Activated naive CD8-positive, alpha-beta T cell treated with anti-CD3 and anti-CD28 coated beads, Interleukin-2, amount 10 ng/mL, durations not matched to agents 7 days and 5 days (primary cell): Measurements from ENCODE around the gene CYBB. TPM values are rescaled to one million over a fixed set of nuclear protein-coding genes. Genes with fewer than 3 reads are reported as not detected.

Experiments used
- ATAC-seq: fragments of 150-1000 bp; cut with Tn5 transposase; one replicate; pipeline ENCODE4 v1.10.0; 2021; ENCODE audit warnings: low read depth, moderate library complexity
- POLR2A ChIA-PET: fragments of 350-600 bp; sonication (Branson Sonifier 250); formaldehyde crosslinking; loops from one replicate; lab custom pipeline; 2021; ENCODE audit warnings: antibody characterized with exemption; lab: Charles Lee
- DNase-seq: peaks from one replicate; pipeline ENCODE4 v3.0.0; 2021
- H3K27ac Mint-ChIP-seq: one replicate; pipeline ENCODE4 v1.8.0; 2022; ENCODE audit warnings: mild to moderate bottlenecking, mixed read lengths
- H3K27me3 Mint-ChIP-seq: one replicate; pipeline ENCODE4 v1.8.0; 2022; ENCODE audit warnings: mild to moderate bottlenecking, moderate library complexity, mixed read lengths
- H3K36me3 Mint-ChIP-seq: one replicate; pipeline ENCODE4 v1.8.0; 2021; ENCODE audit warnings: mild to moderate bottlenecking, mixed read lengths
- H3K4me1 Mint-ChIP-seq: one replicate; pipeline ENCODE4 v1.8.0; 2021; ENCODE audit warnings: mixed read lengths
- H3K4me3 Mint-ChIP-seq: one replicate; pipeline ENCODE4 v1.8.0; 2022; ENCODE audit warnings: mild to moderate bottlenecking, moderate library complexity, mixed read lengths
- H3K9me3 Mint-ChIP-seq: one replicate; pipeline ENCODE4 v1.8.0; 2021; ENCODE audit warnings: mixed read lengths
- total RNA-seq, 2 experiments: library from RNA; stranded (reverse); gene quantifications; one replicate each; pipeline ENCODE4 v1.2.3, GENCODE V29; 2021

Gene CYBB
- 1 to 10 TPM; 4.3 to 5.3 TPM for total RNA-seq

DNA sequence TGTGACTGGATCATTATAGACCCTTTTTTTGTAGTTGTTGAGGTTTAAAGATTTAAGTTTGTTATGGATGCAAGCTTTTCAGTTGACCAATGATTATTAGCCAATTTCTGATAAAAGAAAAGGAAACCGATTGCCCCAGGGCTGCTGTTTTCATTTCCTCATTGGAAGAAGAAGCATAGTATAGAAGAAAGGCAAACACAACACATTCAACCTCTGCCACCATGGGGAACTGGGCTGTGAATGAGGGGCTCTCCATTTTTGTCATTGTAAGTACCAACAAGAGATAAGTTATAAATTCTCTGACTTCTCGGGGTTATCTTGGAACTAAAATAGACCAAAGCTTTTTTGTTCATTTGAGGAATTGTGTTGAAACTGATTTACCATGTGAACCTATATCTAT lies at the start of gene CYBB:
Gene CYBB, plus strand, starts transcription at position 203 of the 400 bp plus-strand sequence. Its CDS starts 19 bp downstream, at position 222.
- H3K9me3 Mint-ChIP-seq = no peaks in the 10 kb centered on the region
- no peaks in the 10 kb centered on the region for H3K27me3 Mint-ChIP-seq
- no peak within 1 kb of the TSS for H3K4me3 Mint-ChIP-seq
- no peak for ATAC-seq
- H3K4me1 Mint-ChIP-seq = peaks cover 24% of the 10 kb centered on the region
- no peak within 1 kb of the TSS for H3K27ac Mint-ChIP-seq
- peaks cover 4% of the 10 kb centered on the region for H3K36me3 Mint-ChIP-seq
- POLR2A ChIA-PET = interaction anchor here (0.6 kb wide), 1 partner anchor 34 kb away, joined by 3 read pairs; no protein-coding TSS in a partner anchor
- DNase-seq = no peak

DNA sequence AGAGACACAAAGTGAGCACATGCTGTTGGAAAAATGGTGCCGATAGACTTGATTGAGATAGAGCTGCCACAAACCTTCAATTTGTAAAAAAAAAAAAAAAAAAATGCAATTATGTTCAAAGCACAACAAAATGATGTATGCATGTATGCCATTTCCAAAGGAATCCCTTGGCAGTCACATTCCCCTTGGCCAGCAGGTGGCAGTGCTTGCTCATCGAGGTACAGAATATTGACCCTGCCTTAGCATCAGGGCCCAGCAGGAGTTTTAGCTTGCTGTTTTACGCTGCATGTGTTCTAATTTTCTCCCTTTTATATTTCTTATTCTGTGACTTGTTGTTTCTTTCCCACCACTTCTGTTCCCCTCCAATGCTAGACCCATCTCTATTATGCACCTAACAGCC lies 34.5 kb upstream of the CYBB start:
- DNase-seq (peak; percentile 79), ATAC-seq (peak; percentile 85)
- no peak overlapping the region for H3K4me3 Mint-ChIP-seq
- peak overlapping the region; percentile 78 for H3K27ac Mint-ChIP-seq
- H3K27me3 Mint-ChIP-seq = peaks cover 2% of the 10 kb centered on the region
- POLR2A ChIA-PET = interaction anchor here (0.7 to 2.2 kb wide), 4 partner anchors 9 to 79 kb away, joined by 3 to 15 read pairs (median 6); no protein-coding TSS in a partner anchor
- peaks cover 2% of the 10 kb centered on the region for H3K36me3 Mint-ChIP-seq
- peaks cover 15% of the 10 kb centered on the region for H3K4me1 Mint-ChIP-seq
- H3K9me3 Mint-ChIP-seq = no peaks in the 10 kb centered on the region

DNA sequence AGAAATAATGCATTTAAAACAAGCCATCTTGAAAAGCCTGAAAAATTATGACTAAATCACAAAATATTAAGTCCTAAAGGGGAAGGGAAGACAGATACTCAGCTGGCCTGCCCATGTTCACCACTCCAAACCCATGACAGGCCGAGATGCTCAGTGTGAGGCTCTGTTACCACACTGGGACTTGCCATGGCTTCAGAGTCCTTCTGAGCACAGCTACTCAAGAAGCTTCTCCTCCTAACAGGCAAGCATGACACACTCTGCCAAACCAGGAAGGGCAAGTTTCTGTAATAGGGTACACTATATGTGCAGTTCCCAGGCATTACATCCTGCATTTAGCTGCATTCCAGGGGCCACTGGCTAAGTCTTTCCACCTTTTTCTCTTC lies 34.0 kb upstream of the CYBB start:
- ATAC-seq (peak; percentile 39), DNase-seq (no peak)
- H3K9me3 Mint-ChIP-seq = no peaks in the 10 kb centered on the region
- POLR2A ChIA-PET = interaction anchor here (0.7 to 2.2 kb wide), 4 partner anchors 9 to 79 kb away, joined by 3 to 15 read pairs (median 6); no protein-coding TSS in a partner anchor
- no peak overlapping the region for H3K4me3 Mint-ChIP-seq
- H3K27ac Mint-ChIP-seq = peak overlapping the region; percentile 78
- H3K27me3 Mint-ChIP-seq = peaks cover 2% of the 10 kb centered on the region
- H3K36me3 Mint-ChIP-seq = peaks cover 2% of the 10 kb centered on the region
- peaks cover 15% of the 10 kb centered on the region for H3K4me1 Mint-ChIP-seq

DNA sequence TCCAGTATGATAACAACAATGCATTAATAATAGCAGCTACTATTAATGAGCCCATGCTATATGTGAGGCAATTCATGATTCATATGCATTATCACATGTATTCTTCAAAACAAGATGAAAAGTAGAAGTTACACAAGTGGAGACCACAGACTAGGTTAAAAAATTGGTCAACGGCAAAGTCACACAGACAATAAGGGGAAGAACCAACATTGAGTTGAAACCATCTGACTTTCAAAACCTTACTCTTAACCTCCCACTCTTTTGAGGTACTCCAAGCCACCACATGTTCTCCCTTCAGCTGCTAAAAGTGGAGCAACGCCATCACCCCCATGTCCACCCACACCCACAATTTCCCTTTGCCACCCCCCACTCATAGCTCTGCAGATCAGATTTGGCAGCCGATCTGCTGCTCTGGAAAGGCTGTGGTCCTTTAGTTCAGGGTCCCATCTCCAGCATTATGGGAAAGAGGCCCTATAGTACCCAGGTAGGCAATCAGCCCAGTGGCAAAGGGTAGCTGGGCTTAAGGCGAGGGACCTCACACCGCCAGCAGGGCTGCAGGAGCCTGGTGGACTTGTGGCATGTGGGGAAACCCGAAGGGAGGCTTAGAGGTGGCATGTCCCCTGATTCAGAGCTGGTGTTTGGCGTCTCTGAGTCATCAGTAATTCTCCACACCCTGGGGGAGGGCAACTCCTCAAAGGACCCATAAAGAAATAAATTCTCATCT lies 33.5 kb upstream of the CYBB start:
- peaks cover 16% of the 10 kb centered on the region for H3K4me1 Mint-ChIP-seq
- H3K27me3 Mint-ChIP-seq = peaks cover 2% of the 10 kb centered on the region
- POLR2A ChIA-PET = interaction anchor here (1.5 to 2.2 kb wide), 3 partner anchors 8 to 78 kb away, joined by 3 to 15 read pairs (median 9); no protein-coding TSS in a partner anchor
- H3K36me3 Mint-ChIP-seq = peaks cover 3% of the 10 kb centered on the region
- H3K4me3 Mint-ChIP-seq = peak overlapping the region; percentile 2
- peak; percentile 56 for ATAC-seq
- no peak for DNase-seq
- no peaks in the 10 kb centered on the region for H3K9me3 Mint-ChIP-seq
- H3K27ac Mint-ChIP-seq = peak overlapping the region; percentile 78

DNA sequence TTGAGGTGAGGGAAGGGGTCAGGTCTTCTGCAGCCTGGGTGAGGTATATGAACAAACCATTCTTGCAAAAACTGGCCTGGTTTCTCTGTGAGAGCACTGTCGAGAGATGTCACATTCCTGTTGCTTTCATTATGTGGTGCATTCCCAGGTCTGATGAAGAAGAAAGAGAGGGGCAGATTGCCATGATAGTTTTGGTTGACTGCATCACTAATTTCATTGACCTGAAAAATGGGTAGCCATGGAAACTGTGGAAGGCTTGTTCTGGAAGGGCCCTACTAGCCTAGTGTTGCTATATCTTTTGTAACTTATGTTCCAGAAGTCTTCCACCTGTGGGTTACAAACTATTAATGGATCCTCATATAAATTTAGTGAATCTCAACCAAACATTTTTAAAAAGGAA lies 32.9 kb upstream of the CYBB start:
- H3K4me1 Mint-ChIP-seq = peaks cover 20% of the 10 kb centered on the region
- H3K27me3 Mint-ChIP-seq = no peaks in the 10 kb centered on the region
- ATAC-seq = no peak
- H3K36me3 Mint-ChIP-seq = peaks cover 6% of the 10 kb centered on the region
- H3K9me3 Mint-ChIP-seq = peaks cover 2% of the 10 kb centered on the region
- POLR2A ChIA-PET = interaction anchor here (1.5 to 2.2 kb wide), 2 partner anchors 9 to 78 kb away, joined by 3 to 15 read pairs; no protein-coding TSS in a partner anchor
- peak overlapping the region; percentile 78 for H3K27ac Mint-ChIP-seq
- no peak overlapping the region for H3K4me3 Mint-ChIP-seq
- DNase-seq = no peak

DNA sequence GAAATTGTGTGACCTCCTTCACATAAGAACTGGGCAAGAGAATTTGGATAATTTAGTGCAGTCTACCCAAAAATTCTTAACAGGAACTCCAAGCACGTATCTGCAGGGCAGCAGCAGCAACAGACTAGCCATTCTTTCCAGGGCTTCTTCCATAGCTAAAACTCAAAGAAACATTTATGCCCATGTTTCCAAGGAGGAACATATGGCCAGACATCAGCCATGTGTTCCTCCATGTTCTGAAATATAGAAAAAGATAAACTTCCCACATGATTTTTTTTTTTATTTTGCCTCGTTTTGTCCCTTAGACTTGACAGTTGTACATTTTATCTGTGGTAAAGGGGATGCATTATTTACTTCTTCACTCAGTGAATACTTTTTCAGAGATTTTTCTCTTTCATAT lies 27.6 kb upstream of the CYBB start:
- Mint-ChIP-seq H3K9me3 (peaks cover 3% of the 10 kb centered on the region), H3K4me3 (no peak overlapping the region)
- no peak for ATAC-seq

DNA sequence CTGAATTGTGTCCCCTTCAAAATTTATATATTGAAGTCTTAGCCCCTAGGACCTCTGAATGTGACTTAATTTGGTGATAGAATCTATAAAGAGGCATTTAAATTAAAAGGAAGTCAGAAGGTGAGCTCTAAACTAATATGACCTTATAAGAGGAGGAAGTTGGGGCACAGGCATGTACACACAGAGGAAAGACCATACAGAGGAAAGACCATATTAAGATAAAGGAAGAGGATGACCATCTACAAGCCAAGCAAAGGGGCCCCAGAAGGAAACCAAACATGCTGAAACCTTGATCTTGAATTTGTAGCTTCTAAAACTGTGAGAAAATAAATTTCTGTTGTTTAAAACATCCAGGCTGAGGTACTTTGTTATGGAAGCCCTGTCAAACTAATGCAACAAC lies 26.9 kb upstream of the CYBB start:
- Mint-ChIP-seq H3K27me3 (no peaks in the 10 kb centered on the region), H3K27ac (no peak overlapping the region), H3K36me3 (peaks cover 9% of the 10 kb centered on the region), H3K4me3 (no peak overlapping the region), H3K4me1 (peaks cover 10% of the 10 kb centered on the region), H3K9me3 (peaks cover 7% of the 10 kb centered on the region)
- DNase-seq = no peak
- POLR2A ChIA-PET = interaction anchor here (0.6 to 2.8 kb wide), 5 partner anchors 8 to 72 kb away, joined by 3 to 9 read pairs (median 5); no protein-coding TSS in a partner anchor
- peak; percentile 65 for ATAC-seq

More for the DNA sequence above, 27.6 kb upstream of the CYBB start:
- POLR2A ChIA-PET = interaction anchor here (1.1 kb wide), 1 partner anchor 72 kb away, joined by 4 read pairs; no protein-coding TSS in a partner anchor
- Mint-ChIP-seq H3K4me1 (peaks cover 6% of the 10 kb centered on the region), H3K27me3 (no peaks in the 10 kb centered on the region), H3K36me3 (peaks cover 5% of the 10 kb centered on the region), H3K27ac (no peak overlapping the region)
- DNase-seq = no peak

DNA sequence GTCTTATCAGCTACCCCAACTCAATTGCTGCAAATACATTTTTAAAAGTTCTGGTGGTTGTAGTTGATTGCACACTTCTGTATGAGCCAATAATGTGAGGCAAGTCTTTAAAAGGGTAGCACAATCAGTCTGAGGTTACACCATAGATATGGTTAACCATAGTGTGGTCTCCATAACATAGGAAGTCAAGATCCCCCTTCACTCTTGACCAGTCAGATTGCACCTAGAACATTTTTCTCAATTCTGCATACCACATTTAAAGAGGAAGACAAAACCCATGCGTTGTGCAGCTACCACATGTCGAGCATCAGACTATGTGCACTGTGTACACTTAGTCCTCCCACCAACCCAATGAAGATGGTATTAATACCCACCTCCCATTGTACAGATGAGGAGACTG lies 26.5 kb upstream of the CYBB start:
- Mint-ChIP-seq H3K36me3 (peaks cover 9% of the 10 kb centered on the region), H3K4me1 (peaks cover 10% of the 10 kb centered on the region), H3K9me3 (peaks cover 7% of the 10 kb centered on the region), H3K4me3 (no peak overlapping the region), H3K27ac (no peak overlapping the region), H3K27me3 (no peaks in the 10 kb centered on the region)
- peak; percentile 67 for ATAC-seq
- POLR2A ChIA-PET = interaction anchor here (0.6 to 2.8 kb wide), 5 partner anchors 8 to 511 kb away, joined by 4 to 9 read pairs (median 5); no protein-coding TSS in a partner anchor
- no peak for DNase-seq

DNA sequence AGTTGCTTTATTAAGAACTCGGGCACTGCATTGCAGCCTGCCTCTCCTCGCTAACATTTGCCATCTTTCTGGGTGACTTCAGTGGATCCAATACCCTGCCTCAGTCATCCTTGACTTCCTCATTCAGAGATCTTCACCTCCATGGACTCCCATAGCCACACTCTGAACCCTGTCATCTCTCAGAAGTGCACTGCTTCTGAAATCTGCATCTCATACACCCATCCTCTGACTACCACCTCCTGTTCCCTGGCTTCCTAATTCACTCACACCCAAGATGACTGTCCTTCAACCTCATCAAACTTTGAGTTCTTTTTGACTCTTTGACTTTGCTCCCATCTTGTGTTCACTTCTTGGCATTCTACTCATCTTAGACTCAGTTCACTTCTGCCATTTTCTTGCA lies 25.3 kb upstream of the CYBB start:
- H3K4me3 Mint-ChIP-seq = no peak overlapping the region
- DNase-seq (no peak), ATAC-seq (peak; percentile 16)
- peaks cover 7% of the 10 kb centered on the region for H3K9me3 Mint-ChIP-seq
- peaks cover 11% of the 10 kb centered on the region for H3K4me1 Mint-ChIP-seq
- H3K27ac Mint-ChIP-seq = no peak overlapping the region
- POLR2A ChIA-PET = interaction anchor here (2.8 kb wide), 1 partner anchor 9 kb away, joined by 9 read pairs; no protein-coding TSS in a partner anchor
- H3K27me3 Mint-ChIP-seq = no peaks in the 10 kb centered on the region
- peaks cover 9% of the 10 kb centered on the region for H3K36me3 Mint-ChIP-seq

DNA sequence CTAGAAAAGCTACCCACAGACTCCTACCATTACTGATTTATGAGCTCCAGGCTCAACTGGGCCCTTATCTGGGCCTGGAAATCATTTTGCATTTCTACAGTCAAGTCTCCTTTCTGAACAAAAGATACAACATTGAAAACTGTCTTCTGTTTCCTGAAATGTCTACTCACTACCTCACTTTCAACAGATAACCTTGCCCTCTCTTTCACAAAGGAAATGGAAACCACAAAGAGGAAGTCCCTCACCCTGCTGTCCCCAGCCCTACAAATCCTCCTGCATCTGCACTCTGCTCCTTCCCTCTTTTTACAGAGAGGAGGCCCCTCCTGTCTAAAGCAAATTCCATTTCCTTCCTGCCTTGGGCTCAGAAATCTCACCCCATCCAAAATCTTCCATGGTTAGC lies 24.8 kb upstream of the CYBB start:
- Mint-ChIP-seq H3K4me1 (peaks cover 14% of the 10 kb centered on the region), H3K36me3 (peaks cover 9% of the 10 kb centered on the region), H3K27me3 (no peaks in the 10 kb centered on the region), H3K9me3 (peaks cover 7% of the 10 kb centered on the region), H3K27ac (no peak overlapping the region), H3K4me3 (no peak overlapping the region)
- DNase-seq (no peak), ATAC-seq (peak; percentile 75)
- POLR2A ChIA-PET = interaction anchor here (2.8 kb wide), 1 partner anchor 10 kb away, joined by 9 read pairs; no protein-coding TSS in a partner anchor

DNA sequence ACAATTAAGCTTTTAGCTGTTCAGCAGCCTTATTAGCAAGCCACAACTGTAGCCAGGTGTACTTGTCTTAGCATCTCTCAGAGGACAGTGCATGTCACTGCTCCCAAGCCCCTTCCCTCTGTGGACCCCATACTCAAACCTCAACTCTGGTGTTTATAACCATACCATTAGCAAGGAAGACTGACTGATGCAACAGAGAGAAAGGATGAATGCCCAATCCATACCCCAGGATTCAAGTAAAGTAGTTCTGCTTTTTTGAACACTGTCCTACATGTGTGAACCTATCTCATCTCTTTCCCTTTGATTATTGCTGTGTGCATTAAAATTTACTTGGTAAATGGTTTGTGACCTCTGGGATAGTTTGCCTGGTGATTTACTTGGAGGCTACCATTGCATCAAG lies 22.8 kb upstream of the CYBB start:
- peaks cover 4% of the 10 kb centered on the region for H3K9me3 Mint-ChIP-seq
- no peak overlapping the region for H3K4me3 Mint-ChIP-seq
- peaks cover 5% of the 10 kb centered on the region for H3K36me3 Mint-ChIP-seq
- peaks cover 9% of the 10 kb centered on the region for H3K4me1 Mint-ChIP-seq
- DNase-seq (no peak), ATAC-seq (no peak)
- H3K27ac Mint-ChIP-seq = peak overlapping the region; percentile 30
- POLR2A ChIA-PET = no interaction called here
- H3K27me3 Mint-ChIP-seq = no peaks in the 10 kb centered on the region

DNA sequence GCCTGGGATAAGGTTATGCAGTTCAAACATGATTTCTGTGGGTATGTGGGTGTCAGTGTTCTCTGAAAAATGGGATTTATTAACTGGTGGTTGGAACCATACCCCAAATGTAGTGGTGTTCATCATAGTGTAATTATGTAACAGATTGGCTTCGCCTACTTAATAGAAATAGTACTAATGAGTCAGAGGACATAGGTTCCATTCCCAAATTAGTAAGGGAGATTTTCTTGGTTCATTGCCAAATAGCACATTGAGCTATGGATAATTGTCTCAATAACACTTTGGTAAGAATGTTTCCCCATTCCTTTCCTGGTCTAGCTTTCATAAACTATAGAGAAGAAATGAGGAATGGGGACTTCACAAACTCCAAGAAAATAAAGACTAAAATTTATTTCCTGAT lies 20.5 kb upstream of the CYBB start:
- Mint-ChIP-seq H3K9me3 (peaks cover 4% of the 10 kb centered on the region), H3K27ac (no peak overlapping the region), H3K4me3 (no peak overlapping the region), H3K4me1 (peaks cover 15% of the 10 kb centered on the region), H3K27me3 (no peaks in the 10 kb centered on the region), H3K36me3 (peaks cover 5% of the 10 kb centered on the region)
- POLR2A ChIA-PET = no interaction called here
- no peak for ATAC-seq
- no peak for DNase-seq

DNA sequence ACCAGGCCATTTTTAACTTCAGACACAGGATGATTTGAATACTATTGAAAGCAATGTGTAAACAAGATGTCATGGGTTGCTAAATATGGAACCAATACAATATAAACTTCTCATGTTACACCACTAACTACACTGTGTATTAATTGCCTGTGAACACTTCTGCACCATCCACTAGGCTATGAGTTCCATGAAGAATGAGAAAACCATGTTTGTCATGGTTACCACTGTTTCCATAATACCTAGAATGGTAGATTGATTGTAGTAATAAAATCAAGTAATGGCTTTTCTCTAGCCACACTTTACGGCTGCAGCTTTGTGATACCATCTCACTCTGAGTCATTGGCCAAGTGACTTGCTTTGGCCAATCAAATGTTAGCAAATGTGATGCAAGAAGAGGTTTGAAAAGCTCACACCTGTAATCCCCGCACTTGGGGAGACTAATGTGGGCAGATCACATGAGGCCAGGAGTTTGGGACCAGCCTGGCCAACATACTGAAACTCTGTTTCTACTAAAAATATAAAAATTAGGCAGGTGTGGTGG lies 19.9 kb upstream of the CYBB start:
- no peak for DNase-seq
- H3K27me3 Mint-ChIP-seq = no peaks in the 10 kb centered on the region
- no peak overlapping the region for H3K27ac Mint-ChIP-seq
- POLR2A ChIA-PET = no interaction called here
- no peak for ATAC-seq
- H3K9me3 Mint-ChIP-seq = peaks cover 4% of the 10 kb centered on the region
- peaks cover 5% of the 10 kb centered on the region for H3K36me3 Mint-ChIP-seq
- H3K4me1 Mint-ChIP-seq = peaks cover 15% of the 10 kb centered on the region
- no peak overlapping the region for H3K4me3 Mint-ChIP-seq
